ENCODE data around the gene GLRA2. TPM values are rescaled to one million over a fixed set of nuclear protein-coding genes. Genes with fewer than 3 reads are reported as not detected.
"Not testable (repeated sequence)": the region's sequence is repeated elsewhere in the genome, so short reads cannot be mapped to it uniquely, and the experiment has no call there.

Gene GLRA2
- total RNA-seq, 1 donor, result not detected

GRCh38 chrX:14607446-14607985, 78.2 kb downstream of the GLRA2 start:
- no peaks in the 10 kb centered on the region for H3K9me3 ChIP-seq (ENCODE audit: low read depth, low read length)
- TF ChIP-seq, protein P1, sequence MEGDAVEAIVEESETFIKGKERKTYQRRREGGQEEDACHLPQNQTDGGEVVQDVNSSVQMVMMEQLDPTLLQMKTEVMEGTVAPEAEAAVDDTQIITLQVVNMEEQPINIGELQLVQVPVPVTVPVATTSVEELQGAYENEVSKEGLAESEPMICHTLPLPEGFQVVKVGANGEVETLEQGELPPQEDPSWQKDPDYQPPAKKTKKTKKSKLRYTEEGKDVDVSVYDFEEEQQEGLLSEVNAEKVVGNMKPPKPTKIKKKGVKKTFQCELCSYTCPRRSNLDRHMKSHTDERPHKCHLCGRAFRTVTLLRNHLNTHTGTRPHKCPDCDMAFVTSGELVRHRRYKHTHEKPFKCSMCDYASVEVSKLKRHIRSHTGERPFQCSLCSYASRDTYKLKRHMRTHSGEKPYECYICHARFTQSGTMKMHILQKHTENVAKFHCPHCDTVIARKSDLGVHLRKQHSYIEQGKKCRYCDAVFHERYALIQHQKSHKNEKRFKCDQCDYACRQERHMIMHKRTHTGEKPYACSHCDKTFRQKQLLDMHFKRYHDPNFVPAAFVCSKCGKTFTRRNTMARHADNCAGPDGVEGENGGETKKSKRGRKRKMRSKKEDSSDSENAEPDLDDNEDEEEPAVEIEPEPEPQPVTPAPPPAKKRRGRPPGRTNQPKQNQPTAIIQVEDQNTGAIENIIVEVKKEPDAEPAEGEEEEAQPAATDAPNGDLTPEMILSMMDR (IDR thresholded peaks at IDR 0.05; ENCODE audit: extremely low read depth, low read depth, low read length), result no peak
- no peaks in the 10 kb centered on the region for H4K20me1 ChIP-seq (ENCODE audit: insufficient read depth, low read length)
- H3K4me3 ChIP-seq (ENCODE audit: insufficient read depth, low read length), result no peak overlapping the region
- H3K4me2 ChIP-seq (ENCODE audit: insufficient read depth, low read length), result no peak overlapping the region
- H3K27me3 ChIP-seq (ENCODE audit: insufficient read depth, low read length), result no peaks in the 10 kb centered on the region
- H3K4me1 ChIP-seq (ENCODE audit: insufficient read depth, low read length), result no peaks in the 10 kb centered on the region
- no peak overlapping the region for H2AFZ ChIP-seq (ENCODE audit: low read length)
- no peak overlapping the region for H3K27ac ChIP-seq (ENCODE audit: low read depth, low read length)
- DNase-seq (ENCODE audit: insufficient read length, low spot score, missing footprints), result no peak
- no peaks in the 10 kb centered on the region for H3K79me2 ChIP-seq (ENCODE audit: insufficient read depth, low read length)
- H3K36me3 ChIP-seq (ENCODE audit: insufficient read depth, low read length), result no peaks in the 10 kb centered on the region

DNA sequence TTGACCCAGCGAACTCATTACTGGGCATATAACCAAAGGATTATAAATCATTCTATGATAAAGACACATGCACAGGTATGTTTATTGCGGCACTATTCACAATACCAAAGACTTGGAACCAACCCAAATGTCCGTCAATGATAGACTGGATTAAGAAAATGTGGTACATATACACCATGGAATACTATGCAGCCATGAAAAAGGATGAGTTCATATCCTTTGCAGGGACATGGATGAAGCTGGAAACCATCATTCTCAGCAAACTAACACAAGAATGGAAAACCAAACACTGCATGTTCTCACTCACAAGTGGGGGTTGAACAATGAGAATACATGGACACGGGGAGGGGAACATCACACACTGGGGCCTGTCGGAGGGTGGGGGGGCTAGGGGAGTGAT, 83.1 kb downstream of the GLRA2 start:
- not testable (repeated sequence) for H3K27me3 ChIP-seq (ENCODE audit: insufficient read depth, low read length); H4K20me1 ChIP-seq (ENCODE audit: insufficient read depth, low read length); H3K79me2 ChIP-seq (ENCODE audit: insufficient read depth, low read length); H3K4me3 ChIP-seq (ENCODE audit: insufficient read depth, low read length); H3K36me3 ChIP-seq (ENCODE audit: insufficient read depth, low read length); H2AFZ ChIP-seq (ENCODE audit: low read length); H3K9me3 ChIP-seq (ENCODE audit: low read depth, low read length); H3K4me2 ChIP-seq (ENCODE audit: insufficient read depth, low read length); H3K4me1 ChIP-seq (ENCODE audit: insufficient read depth, low read length); H3K27ac ChIP-seq (ENCODE audit: low read depth, low read length); DNase-seq (ENCODE audit: insufficient read length, low spot score, missing footprints)

DNA sequence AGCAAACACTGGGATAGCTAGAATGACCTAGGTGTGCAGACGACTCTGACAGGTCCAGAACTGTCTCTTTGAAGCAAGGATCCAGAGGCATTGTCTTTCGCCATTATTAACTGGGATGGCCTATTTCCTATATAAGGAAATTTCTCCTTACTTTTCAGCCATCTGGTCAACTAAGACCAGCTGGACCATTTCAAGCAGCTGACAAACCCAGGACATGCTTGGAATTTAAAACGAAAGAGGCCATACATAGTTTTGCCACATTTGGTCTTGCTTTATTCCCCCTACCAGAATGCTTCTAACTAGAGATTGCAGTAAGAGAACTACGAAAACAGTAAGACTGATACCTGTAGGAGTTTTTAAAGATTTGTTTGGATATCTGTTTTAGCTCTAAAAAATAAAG, 87.0 kb downstream of the GLRA2 start:
- Histone ChIP-seq H3K79me2 (ENCODE audit: insufficient read depth, low read length) (no peaks in the 10 kb centered on the region), H4K20me1 (ENCODE audit: insufficient read depth, low read length) (no peaks in the 10 kb centered on the region), H3K27ac (ENCODE audit: low read depth, low read length) (no peak overlapping the region), H3K4me1 (ENCODE audit: insufficient read depth, low read length) (no peaks in the 10 kb centered on the region), H3K36me3 (ENCODE audit: insufficient read depth, low read length) (no peaks in the 10 kb centered on the region), H2AFZ (ENCODE audit: low read length) (no peak overlapping the region), H3K9me3 (ENCODE audit: low read depth, low read length) (no peaks in the 10 kb centered on the region), H3K4me3 (ENCODE audit: insufficient read depth, low read length) (no peak overlapping the region), H3K4me2 (ENCODE audit: insufficient read depth, low read length) (no peak overlapping the region), H3K27me3 (ENCODE audit: insufficient read depth, low read length) (no peaks in the 10 kb centered on the region)
- no peak for DNase-seq (ENCODE audit: insufficient read length, low spot score, missing footprints)
- TF ChIP-seq, protein P1 (IDR thresholded peaks at IDR 0.05; ENCODE audit: extremely low read depth, low read depth, low read length), result no peak

GRCh38 chrX:14616836-14617235, 87.5 kb downstream of the GLRA2 start:
- no peaks in the 10 kb centered on the region for H3K9me3 ChIP-seq (ENCODE audit: low read depth, low read length)
- H3K4me3 ChIP-seq (ENCODE audit: insufficient read depth, low read length), result no peak overlapping the region
- no peak overlapping the region for H2AFZ ChIP-seq (ENCODE audit: low read length)
- H3K4me2 ChIP-seq (ENCODE audit: insufficient read depth, low read length), result no peak overlapping the region
- no peaks in the 10 kb centered on the region for H3K4me1 ChIP-seq (ENCODE audit: insufficient read depth, low read length)
- no peaks in the 10 kb centered on the region for H4K20me1 ChIP-seq (ENCODE audit: insufficient read depth, low read length)
- no peaks in the 10 kb centered on the region for H3K36me3 ChIP-seq (ENCODE audit: insufficient read depth, low read length)
- H3K27ac ChIP-seq (ENCODE audit: low read depth, low read length), result no peak overlapping the region
- no peaks in the 10 kb centered on the region for H3K79me2 ChIP-seq (ENCODE audit: insufficient read depth, low read length)
- H3K27me3 ChIP-seq (ENCODE audit: insufficient read depth, low read length), result no peaks in the 10 kb centered on the region
- DNase-seq (ENCODE audit: insufficient read length, low spot score, missing footprints), result peak; percentile 69
- TF ChIP-seq, protein P1 (IDR thresholded peaks at IDR 0.05; ENCODE audit: extremely low read depth, low read depth, low read length), result no peak
